ENCODE data around the gene LENG1.

LENG1 gene

GRCh38 chr19:54160854-54161253, 1.3 kb upstream of the LENG1 start:
- no peak for TF ChIP-seq CTCF (IDR thresholded peaks at IDR 0.05; ENCODE audit: control insufficient read depth, extremely low read depth, insufficient read depth)
- peak overlapping the region; percentile 62 for H3K4me3 ChIP-seq (ENCODE audit: low read depth, low read length)
- DNase-seq (ENCODE audit: low read depth): no peak

DNA sequence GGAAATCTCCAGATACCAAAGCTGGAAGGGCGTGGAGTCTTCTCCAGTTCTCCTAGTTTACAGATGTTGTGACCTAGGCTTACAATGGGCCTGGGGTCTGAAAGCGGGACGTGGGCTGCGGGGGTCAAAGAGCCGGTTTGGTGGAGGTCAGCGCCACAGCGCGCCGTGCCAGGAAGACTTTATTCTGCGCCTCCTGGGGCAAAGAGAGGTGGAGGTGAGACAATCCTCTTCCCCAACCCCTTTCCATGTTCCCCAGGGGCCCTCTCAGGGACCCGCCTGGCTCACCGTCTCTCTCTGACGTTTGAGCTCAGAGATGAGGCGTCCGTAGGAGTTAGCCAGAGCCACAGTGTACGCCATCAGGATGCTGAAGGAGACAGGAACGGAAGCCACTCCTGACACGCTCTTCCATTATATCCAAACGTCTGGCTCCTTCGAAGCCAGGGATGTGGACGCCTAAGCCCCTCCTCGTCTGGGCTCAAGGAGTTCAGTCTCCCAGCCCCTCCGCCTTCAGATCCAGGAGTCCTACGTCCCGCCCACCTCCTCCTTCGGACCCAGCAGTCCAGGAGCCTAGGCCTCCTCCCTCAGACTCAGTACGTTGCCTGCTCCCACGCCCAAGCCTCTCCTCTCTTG, 776 bp upstream of the LENG1 start:
- TF ChIP-seq CTCF (IDR thresholded peaks at IDR 0.05; ENCODE audit: control insufficient read depth, extremely low read depth, insufficient read depth): no peak
- DNase-seq (ENCODE audit: low read depth): no peak

DNA sequence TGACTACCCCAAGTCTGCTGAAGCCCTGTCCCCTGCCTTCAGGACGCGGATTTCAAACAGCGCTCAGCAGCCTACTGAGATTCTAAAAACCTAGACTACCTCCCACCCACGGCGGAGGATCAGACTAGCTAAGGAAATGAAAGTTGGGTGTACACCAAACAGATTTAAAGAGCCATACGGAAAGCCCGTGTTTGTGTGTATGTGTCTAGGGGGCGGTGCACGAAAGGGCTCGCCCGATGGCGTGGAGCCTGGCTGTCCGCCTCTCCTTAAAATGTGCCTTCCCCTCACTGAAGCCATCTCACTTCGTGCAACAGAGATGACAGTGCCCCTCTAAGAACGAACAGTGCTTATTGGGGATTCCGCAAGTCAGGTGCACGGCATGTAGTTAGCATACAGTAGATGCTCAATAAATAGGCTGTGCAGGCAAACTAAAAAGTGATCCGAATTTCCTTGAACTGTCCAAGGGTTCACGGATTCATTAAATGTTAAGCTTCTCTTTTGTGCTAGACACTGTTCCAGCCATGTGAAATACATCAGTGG, 639 bp downstream of the LENG1 start:
- H3K4me3 ChIP-seq (ENCODE audit: low read depth, low read length): peak overlapping the region; percentile 62
- TF ChIP-seq CTCF (IDR thresholded peaks at IDR 0.05; ENCODE audit: control insufficient read depth, extremely low read depth, insufficient read depth): no peak
- DNase-seq (ENCODE audit: low read depth): no peak

More for the DNA sequence above, 776 bp upstream of the LENG1 start:
- peak overlapping the region; percentile 62 for H3K4me3 ChIP-seq (ENCODE audit: low read depth, low read length)

DNA sequence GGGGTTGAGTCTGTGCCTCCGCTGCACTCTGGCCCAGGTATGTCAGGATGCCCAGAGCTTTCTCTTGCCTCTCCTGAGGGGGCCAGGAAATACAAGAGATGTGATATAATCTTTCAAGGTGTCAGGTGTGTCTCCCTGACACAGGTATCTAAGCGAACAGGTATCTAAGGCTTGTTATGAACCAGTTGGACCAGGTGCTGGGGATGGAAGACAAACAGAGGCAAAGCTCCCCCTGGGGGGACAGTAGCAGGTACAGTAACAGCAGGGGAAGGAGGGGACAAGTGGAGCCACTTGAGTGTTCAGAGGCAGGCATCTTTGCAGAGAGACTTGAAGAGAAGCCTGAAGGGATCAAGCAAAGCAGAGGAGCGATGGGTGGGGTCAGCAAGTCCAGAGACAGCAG, 2.6 kb downstream of the LENG1 start:
- TF ChIP-seq CTCF (IDR thresholded peaks at IDR 0.05; ENCODE audit: control insufficient read depth, extremely low read depth, insufficient read depth): no peak

GRCh38 chr19:54156490-54156889, 3.0 kb downstream of the LENG1 start:
- H3K4me3 ChIP-seq (ENCODE audit: low read depth, low read length): no peak overlapping the region
- no peak for TF ChIP-seq CTCF (IDR thresholded peaks at IDR 0.05; ENCODE audit: control insufficient read depth, extremely low read depth, insufficient read depth)
- DNase-seq (ENCODE audit: low read depth): no peak

More for the DNA sequence above, 2.6 kb downstream of the LENG1 start:
- no peak overlapping the region for H3K4me3 ChIP-seq (ENCODE audit: low read depth, low read length)
- no peak for DNase-seq (ENCODE audit: low read depth)

- H3K4me3 ChIP-seq (ENCODE audit: low read depth, low read length): no peak overlapping the region
- no peak for DNase-seq (ENCODE audit: low read depth)
- TF ChIP-seq CTCF (IDR thresholded peaks at IDR 0.05; ENCODE audit: control insufficient read depth, extremely low read depth, insufficient read depth): no peak
These were observed 3.8 kb downstream of the LENG1 start for GRCh38 chr19:54155694-54156093.
